CD4-positive, alpha-beta T cell treated with Interleukin-4 for 1 hour (primary cell): Measurements from ENCODE around the gene SYCN.

Experiments
- DNase-seq, 2 donors: peaks; one replicate each; pipeline ENCODE4 v3.0.0-alpha.2; 2020 to 2022

SYCN gene

GRCh38 chr19:39169143-39169810, 34.8 kb downstream of the SYCN start:
- no peak for DNase-seq

- DNase-seq, result no peak
Measured at GRCh38 chr19:39168258-39169142, 35.6 kb downstream of the SYCN start.

GRCh38 chr19:39167461-39168257, 36.4 kb downstream of the SYCN start:
- DNase-seq, result no peak

- no peak for DNase-seq
Measured at GRCh38 chr19:39166571-39167391, 37.3 kb downstream of the SYCN start.

- no peak for DNase-seq
Measured at GRCh38 chr19:39165857-39166256, 38.2 kb downstream of the SYCN start.

GRCh38 chr19:39164289-39164688, 39.8 kb downstream of the SYCN start:
- DNase-seq, result no peak

- no peak for DNase-seq
Measured at GRCh38 chr19:39163621-39164020, 40.4 kb downstream of the SYCN start.

GRCh38 chr19:39162441-39163043, 41.5 kb downstream of the SYCN start:
- no peak for DNase-seq

- no peak for DNase-seq
Measured at GRCh38 chr19:39160889-39161672, 43.0 kb downstream of the SYCN start.

GRCh38 chr19:39160523-39160861, 43.6 kb downstream of the SYCN start:
- no peak for DNase-seq

- no peak for DNase-seq
Measured at GRCh38 chr19:39158646-39159260, 45.3 kb downstream of the SYCN start.

- DNase-seq, result no peak
Measured at GRCh38 chr19:39157997-39158389, 46.1 kb downstream of the SYCN start.

- no peak for DNase-seq
Measured at GRCh38 chr19:39157275-39157996, 46.6 kb downstream of the SYCN start.

- no peak for DNase-seq
Measured at GRCh38 chr19:39156326-39157230, 47.5 kb downstream of the SYCN start.

GRCh38 chr19:39155741-39156140, 48.3 kb downstream of the SYCN start:
- no peak for DNase-seq

- DNase-seq, result no peak
Measured at GRCh38 chr19:39155114-39155700, 48.9 kb downstream of the SYCN start.

- DNase-seq, result no peak
Measured at GRCh38 chr19:39154629-39155100, 49.4 kb downstream of the SYCN start.

- DNase-seq, result no peak
Measured at GRCh38 chr19:39154100-39154628, 49.9 kb downstream of the SYCN start.
